Tibial nerve (tissue), 4 donors: ENCODE data around the gene FAM47B.

Source experiments
- EP300 ChIP-seq, 2 donors: sonication (generic); formaldehyde crosslinking; IDR thresholded peaks; one replicate each; pipeline ENCODE4 v1.6.1; 2017; ENCODE audit warnings: antibody characterized with exemption in 2 of 2, mild to moderate bottlenecking in 1 of 2
- POLR2A ChIP-seq, 2 donors: fragments of 450-650 bp; IDR thresholded peaks; one replicate each; pipeline ENCODE4 v1.6.1; 2017; ENCODE audit warnings: antibody characterized with exemption in 2 of 2, mild to moderate bottlenecking in 2 of 2, moderate library complexity in 2 of 2
- TF ChIP-seq, protein P1 (sequence below), 5 experiments: fragments of 200-600 bp in 3 of 5; fragments of 450-650 bp in 2 of 5; sonication (generic) in 3 of 5; IDR thresholded peaks; one replicate each; pipeline ENCODE4 v1.5.1; 2016 to 2019; ENCODE audit warnings: antibody characterized with exemption in 5 of 5, mild to moderate bottlenecking in 3 of 5, moderate library complexity in 2 of 5

- TF ChIP-seq POLR2A (IDR thresholded peaks at IDR 0.05) (no peak), EP300 (IDR thresholded peaks at IDR 0.05) (no peak)
- TF ChIP-seq, protein P1, sequence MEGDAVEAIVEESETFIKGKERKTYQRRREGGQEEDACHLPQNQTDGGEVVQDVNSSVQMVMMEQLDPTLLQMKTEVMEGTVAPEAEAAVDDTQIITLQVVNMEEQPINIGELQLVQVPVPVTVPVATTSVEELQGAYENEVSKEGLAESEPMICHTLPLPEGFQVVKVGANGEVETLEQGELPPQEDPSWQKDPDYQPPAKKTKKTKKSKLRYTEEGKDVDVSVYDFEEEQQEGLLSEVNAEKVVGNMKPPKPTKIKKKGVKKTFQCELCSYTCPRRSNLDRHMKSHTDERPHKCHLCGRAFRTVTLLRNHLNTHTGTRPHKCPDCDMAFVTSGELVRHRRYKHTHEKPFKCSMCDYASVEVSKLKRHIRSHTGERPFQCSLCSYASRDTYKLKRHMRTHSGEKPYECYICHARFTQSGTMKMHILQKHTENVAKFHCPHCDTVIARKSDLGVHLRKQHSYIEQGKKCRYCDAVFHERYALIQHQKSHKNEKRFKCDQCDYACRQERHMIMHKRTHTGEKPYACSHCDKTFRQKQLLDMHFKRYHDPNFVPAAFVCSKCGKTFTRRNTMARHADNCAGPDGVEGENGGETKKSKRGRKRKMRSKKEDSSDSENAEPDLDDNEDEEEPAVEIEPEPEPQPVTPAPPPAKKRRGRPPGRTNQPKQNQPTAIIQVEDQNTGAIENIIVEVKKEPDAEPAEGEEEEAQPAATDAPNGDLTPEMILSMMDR (IDR thresholded peaks at IDR 0.05), result no peak
Measured at GRCh38 chrX:34918091-34918736, 24.4 kb upstream of the FAM47B start.
